Colonic mucosa (tissue), 4 donors: Measurements from ENCODE around the gene CAPNS2. TPM values are rescaled to one million over a fixed set of nuclear protein-coding genes. Genes with fewer than 3 reads are reported as not detected.

Source experiments
- DNase-seq: peaks from one replicate; pipeline ENCODE4 v3.0.0-alpha.2; 2020
- H3K27ac ChIP-seq: fragments of 200-600 bp; one replicate; pipeline ENCODE4 v1.8.0; 2021
- H3K27me3 ChIP-seq: fragments of 200-600 bp; one replicate; pipeline ENCODE4 v1.8.0; 2021
- H3K36me3 ChIP-seq: fragments of 200-600 bp; one replicate; pipeline ENCODE4 v1.8.0; 2021
- H3K4me1 ChIP-seq: fragments of 200-600 bp; one replicate; pipeline ENCODE4 v1.8.0; 2021; ENCODE audit warnings: mild to moderate bottlenecking
- H3K4me3 ChIP-seq: fragments of 200-600 bp; one replicate; pipeline ENCODE4 v1.8.0; 2021
- H3K9ac ChIP-seq, 2 donors: one replicate each; pipeline ENCODE4 v1.7.0; 2013; ENCODE audit warnings: control low read depth in 2 of 2, low read depth in 2 of 2, low read length in 2 of 2
- H3K9me3 ChIP-seq: fragments of 200-600 bp; one replicate; pipeline ENCODE4 v1.8.0; 2021
- CTCF ChIP-seq: fragments of 200-600 bp; IDR thresholded peaks from one replicate; pipeline ENCODE4 v1.8.0; 2022; ENCODE audit warnings: antibody characterized with exemption, mild to moderate bottlenecking
- intact Hi-C: fragments of 100-400 bp; cut with DNase I; formaldehyde crosslinking; loops from one replicate; pipeline ENCODE4 v1.14.1; 2022
- total RNA-seq, 2 donors: library from RNA; stranded (reverse); fragmentation: NEBNext Ultra II Directional in 1 of 2; extraction: Animal tissue kit (Norgen Biotek cat#: 25700) in 1 of 2; gene quantifications; one replicate each; pipeline ENCODE4 v1.2.1, GENCODE V29; 2021
- donor health status: healthy.
- donor health status: DM: no; HTN: no; CAD: no.
- donor health status: DM: no; HTN: no; CAD: no.

The CAPNS2 gene
- under 1 TPM; 0.40 to 0.42 TPM for total RNA-seq

- Histone ChIP-seq H3K27me3 (no peaks in the 10 kb centered on the region), H3K36me3 (no peaks in the 10 kb centered on the region), H3K9ac (no peak within 1 kb of the TSS), H3K27ac (no peak within 1 kb of the TSS), H3K4me3 (no peak within 1 kb of the TSS), H3K9me3 (no peaks in the 10 kb centered on the region), H3K4me1 (no peaks in the 10 kb centered on the region)
- no peak for DNase-seq
- no peak for TF ChIP-seq CTCF
- intact Hi-C loops = no loop called here
Measured at GRCh38 chr16:55566432-55567175, at the start of gene CAPNS2. Gene CAPNS2 (plus strand): TSS chr16:55566684. CDS start chr16:55566757, 73 bp downstream.

GRCh38 chr16:55521792-55522191, 44.7 kb upstream of the CAPNS2 start:
- TF ChIP-seq CTCF = no peak
- no peaks in the 10 kb centered on the region for H3K9me3 ChIP-seq
- no peak overlapping the region for H3K27ac ChIP-seq
- intact Hi-C loops = no loop called here
- no peak overlapping the region for H3K9ac ChIP-seq
- H3K36me3 ChIP-seq = no peaks in the 10 kb centered on the region
- no peak overlapping the region for H3K4me3 ChIP-seq
- no peaks in the 10 kb centered on the region for H3K27me3 ChIP-seq
- H3K4me1 ChIP-seq = no peaks in the 10 kb centered on the region
- no peak for DNase-seq

- no peaks in the 10 kb centered on the region for H3K27me3 ChIP-seq
- no peaks in the 10 kb centered on the region for H3K4me1 ChIP-seq
- no peak overlapping the region for H3K9ac ChIP-seq
- H3K36me3 ChIP-seq = no peaks in the 10 kb centered on the region
- no peak for DNase-seq
- no peak overlapping the region for H3K27ac ChIP-seq
- H3K4me3 ChIP-seq = no peak overlapping the region
- no peaks in the 10 kb centered on the region for H3K9me3 ChIP-seq
- intact Hi-C loops = no loop called here
- TF ChIP-seq CTCF = no peak
Measured at GRCh38 chr16:55526441-55526840, 40.0 kb upstream of the CAPNS2 start.

- no peak for TF ChIP-seq CTCF
- Histone ChIP-seq H3K9me3 (no peaks in the 10 kb centered on the region), H3K36me3 (no peaks in the 10 kb centered on the region), H3K9ac (no peak overlapping the region), H3K4me3 (no peak overlapping the region), H3K27me3 (no peaks in the 10 kb centered on the region), H3K27ac (no peak overlapping the region), H3K4me1 (no peaks in the 10 kb centered on the region)
- no peak for DNase-seq
- intact Hi-C loops = no loop called here
Measured at GRCh38 chr16:55527885-55528284, 38.6 kb upstream of the CAPNS2 start.

GRCh38 chr16:55529018-55529417, 37.5 kb upstream of the CAPNS2 start:
- Histone ChIP-seq H3K27me3 (no peaks in the 10 kb centered on the region), H3K36me3 (no peaks in the 10 kb centered on the region), H3K4me3 (no peak overlapping the region), H3K9ac (no peak overlapping the region), H3K4me1 (no peaks in the 10 kb centered on the region), H3K9me3 (no peaks in the 10 kb centered on the region), H3K27ac (no peak overlapping the region)
- DNase-seq = no peak
- intact Hi-C loops = no loop called here
- no peak for TF ChIP-seq CTCF
